ENCODE results near the gene PCDH9. TPM values are rescaled to one million over a fixed set of nuclear protein-coding genes. Genes with fewer than 3 reads are reported as not detected.

Gene PCDH9
- total RNA-seq, 1 donor from 2014 or later: 5.1 TPM

- DNase-seq (no peak), ATAC-seq (no peak)
- H3K4me3 ChIP-seq: peak overlapping the region; percentile 25
- H3K27me3 ChIP-seq: no peaks in the 10 kb centered on the region
- H3K9me3 ChIP-seq: no peaks in the 10 kb centered on the region
- no peak overlapping the region for H3K27ac ChIP-seq
- intact Hi-C loops (cut with DNase I): no loop called here
- TF ChIP-seq CTCF (IDR thresholded peaks at IDR 0.05): no peak
- H3K4me1 ChIP-seq: peaks cover 6% of the 10 kb centered on the region
- no peaks in the 10 kb centered on the region for H3K36me3 ChIP-seq
Measured at GRCh38 chr13:67134417-67135129, 95.6 kb downstream of the PCDH9 start.

- intact Hi-C loops (cut with DNase I): no loop called here
Measured at GRCh38 chr13:67133476-67133875, 96.7 kb downstream of the PCDH9 start.

GRCh38 chr13:67131393-67131792 lies 98.7 kb downstream of the PCDH9 start:
- TF ChIP-seq CTCF (IDR thresholded peaks at IDR 0.05): no peak
- H3K27me3 ChIP-seq: no peaks in the 10 kb centered on the region
- intact Hi-C loops (cut with DNase I): no loop called here
- no peak overlapping the region for H3K4me3 ChIP-seq
- no peak for ATAC-seq
- no peak for DNase-seq
- peaks cover 6% of the 10 kb centered on the region for H3K4me1 ChIP-seq
- H3K36me3 ChIP-seq: no peaks in the 10 kb centered on the region
- H3K9me3 ChIP-seq: no peaks in the 10 kb centered on the region
- H3K27ac ChIP-seq: no peak overlapping the region

More at GRCh38 chr13:67133476-67133875, 96.7 kb downstream of the PCDH9 start:
- ATAC-seq (no peak), DNase-seq (no peak)
- H3K27me3 ChIP-seq: no peaks in the 10 kb centered on the region
- no peak for TF ChIP-seq CTCF (IDR thresholded peaks at IDR 0.05)
- peaks cover 6% of the 10 kb centered on the region for H3K4me1 ChIP-seq
- H3K4me3 ChIP-seq: no peak overlapping the region
- H3K27ac ChIP-seq: no peak overlapping the region
- H3K36me3 ChIP-seq: no peaks in the 10 kb centered on the region
- H3K9me3 ChIP-seq: no peaks in the 10 kb centered on the region

GRCh38 chr13:67130444-67130843 lies 99.7 kb downstream of the PCDH9 start:
- H3K27me3 ChIP-seq: no peaks in the 10 kb centered on the region
- TF ChIP-seq CTCF (IDR thresholded peaks at IDR 0.05): no peak
- H3K27ac ChIP-seq: no peak overlapping the region
- H3K9me3 ChIP-seq: no peaks in the 10 kb centered on the region
- H3K4me1 ChIP-seq: peaks cover 6% of the 10 kb centered on the region
- ATAC-seq (no peak), DNase-seq (no peak)
- H3K4me3 ChIP-seq: no peak overlapping the region
- intact Hi-C loops (cut with DNase I): no loop called here
- H3K36me3 ChIP-seq: no peaks in the 10 kb centered on the region

- intact Hi-C loops (cut with DNase I): no loop called here
- H3K27me3 ChIP-seq: no peaks in the 10 kb centered on the region
- H3K27ac ChIP-seq: no peak overlapping the region
- no peaks in the 10 kb centered on the region for H3K9me3 ChIP-seq
- no peak for TF ChIP-seq CTCF (IDR thresholded peaks at IDR 0.05)
- no peak overlapping the region for H3K4me3 ChIP-seq
- ATAC-seq: no peak
- no peak for DNase-seq
- H3K4me1 ChIP-seq: no peaks in the 10 kb centered on the region
- no peaks in the 10 kb centered on the region for H3K36me3 ChIP-seq
Measured at GRCh38 chr13:67128136-67128535, 102.0 kb downstream of the PCDH9 start.

GRCh38 chr13:67125681-67126080 lies 104.5 kb downstream of the PCDH9 start:
- Histone ChIP-seq H3K9me3 (no peaks in the 10 kb centered on the region), H3K4me3 (no peak overlapping the region), H3K27ac (no peak overlapping the region), H3K4me1 (no peaks in the 10 kb centered on the region), H3K36me3 (no peaks in the 10 kb centered on the region), H3K27me3 (no peaks in the 10 kb centered on the region)
- DNase-seq (no peak), ATAC-seq (no peak)
- intact Hi-C loops (cut with DNase I): no loop called here
- TF ChIP-seq CTCF (IDR thresholded peaks at IDR 0.05): no peak
